Heart left ventricle (tissue), 13 donors: ENCODE measurements around the gene MARCHF3.

ENCODE experiments used
- POLR2A ChIP-seq, 2 donors: fragments of 450-650 bp; IDR thresholded peaks; one replicate each; pipeline ENCODE4 v1.6.1; 2017; ENCODE audit warnings: antibody characterized with exemption in 2 of 2, mild to moderate bottlenecking in 2 of 2, moderate library complexity in 2 of 2
- TF ChIP-seq, protein P1 (sequence below), 12 donors: fragments of 200-600 bp; sonication (generic) in 4 of 12; IDR thresholded peaks; one replicate each; pipeline versions ENCODE4 v1.5.0 to v1.8.0; 2018 to 2022; ENCODE audit warnings: antibody characterized with exemption in 12 of 12, mild to moderate bottlenecking in 5 of 12
- donor health status: ischemic (EF 13 %, LVEDD 7.1; RV severe dilation, severe dysfunction).
- donor health status: DM: no; HTN: yes; CAD: no.
- donor health status: DM: no; HTN: no; CAD: no.
- donor health status: ischemic (EF 25% LVEDD 6.9; RV normal size, moderate dysfunction).
- donor health status: ischemic (EF 25% LVEDD 5.7; RV mildly dilated, moderate dysfunction).
- donor health status: ischemic (EF 35%, LVEDD 5.7; RV mildly dilated, moderate dysfunction).
- donor health status: nonischemic (EF 11% LVEDD 7.7; RV severe dilation, severe dysfunction).
- donor health status: DM: yes; HTN: yes; CAD: no.
- donor health status: PGD.
- donor health status: ischemic (EF 29% LVEDD 5.4; RV normal size, mild dysfunction).
- donor health status: nonischemic (EF 23%, LVEDD 6.1; RV moderate dilation, normal function).

DNA sequence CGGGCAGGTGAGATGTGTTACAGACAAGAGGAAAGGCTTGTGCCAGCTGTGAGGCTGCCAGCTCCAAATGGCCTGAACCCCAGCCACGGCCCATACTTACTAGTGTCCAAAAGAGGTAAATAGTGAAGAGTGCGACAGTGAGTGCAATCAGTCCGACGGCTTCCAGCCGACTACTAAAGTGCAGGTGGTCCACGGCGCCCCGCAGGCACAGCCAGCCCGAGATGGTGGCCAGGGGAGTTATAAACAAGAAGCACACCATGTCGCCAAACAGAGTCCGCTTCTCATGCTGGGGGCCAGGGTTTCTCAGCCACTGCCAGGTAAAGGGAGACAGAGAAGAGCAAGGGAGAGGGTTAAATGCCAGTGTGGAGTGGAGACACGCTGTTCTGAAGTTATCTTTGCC is 152.3 kb downstream of the MARCHF3 start:
- TF ChIP-seq, protein P1, sequence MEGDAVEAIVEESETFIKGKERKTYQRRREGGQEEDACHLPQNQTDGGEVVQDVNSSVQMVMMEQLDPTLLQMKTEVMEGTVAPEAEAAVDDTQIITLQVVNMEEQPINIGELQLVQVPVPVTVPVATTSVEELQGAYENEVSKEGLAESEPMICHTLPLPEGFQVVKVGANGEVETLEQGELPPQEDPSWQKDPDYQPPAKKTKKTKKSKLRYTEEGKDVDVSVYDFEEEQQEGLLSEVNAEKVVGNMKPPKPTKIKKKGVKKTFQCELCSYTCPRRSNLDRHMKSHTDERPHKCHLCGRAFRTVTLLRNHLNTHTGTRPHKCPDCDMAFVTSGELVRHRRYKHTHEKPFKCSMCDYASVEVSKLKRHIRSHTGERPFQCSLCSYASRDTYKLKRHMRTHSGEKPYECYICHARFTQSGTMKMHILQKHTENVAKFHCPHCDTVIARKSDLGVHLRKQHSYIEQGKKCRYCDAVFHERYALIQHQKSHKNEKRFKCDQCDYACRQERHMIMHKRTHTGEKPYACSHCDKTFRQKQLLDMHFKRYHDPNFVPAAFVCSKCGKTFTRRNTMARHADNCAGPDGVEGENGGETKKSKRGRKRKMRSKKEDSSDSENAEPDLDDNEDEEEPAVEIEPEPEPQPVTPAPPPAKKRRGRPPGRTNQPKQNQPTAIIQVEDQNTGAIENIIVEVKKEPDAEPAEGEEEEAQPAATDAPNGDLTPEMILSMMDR (IDR thresholded peaks at IDR 0.05) = no peak
- no peak for TF ChIP-seq POLR2A (IDR thresholded peaks at IDR 0.05)
